NB4 (cell line): Measurements from ENCODE around the gene SERPINA12.

Experiments
- DNase-seq: peaks from one replicate; pipeline ENCODE4 v3.0.0; 2010; ENCODE audit warnings: low read depth
- H3K4me3 ChIP-seq: one replicate; pipeline ENCODE4 v1.5.1; 2011; ENCODE audit warnings: mild to moderate bottlenecking, low read depth, low read length, moderate library complexity
- MYC ChIP-seq: IDR thresholded peaks from 2 replicates; pipeline ENCODE4 v1.6.1; 2011; ENCODE audit warnings: low read depth, low read length
- POLR2A ChIP-seq: IDR thresholded peaks from 2 replicates; pipeline ENCODE4 v1.6.1; 2011; ENCODE audit warnings: mild to moderate bottlenecking; ENCODE audit not compliant: insufficient read length; ENCODE audit errors: extremely low read depth
- TF ChIP-seq, protein P1 (sequence below): IDR thresholded peaks from 2 replicates; pipeline ENCODE4 v1.6.1; 2011; ENCODE audit warnings: low read depth, low read length
- TF ChIP-seq, protein P2 (sequence below): IDR thresholded peaks from one replicate; pipeline ENCODE4 v1.5.1; 2012; ENCODE audit warnings: low read depth, low read length

SERPINA12 gene

DNA sequence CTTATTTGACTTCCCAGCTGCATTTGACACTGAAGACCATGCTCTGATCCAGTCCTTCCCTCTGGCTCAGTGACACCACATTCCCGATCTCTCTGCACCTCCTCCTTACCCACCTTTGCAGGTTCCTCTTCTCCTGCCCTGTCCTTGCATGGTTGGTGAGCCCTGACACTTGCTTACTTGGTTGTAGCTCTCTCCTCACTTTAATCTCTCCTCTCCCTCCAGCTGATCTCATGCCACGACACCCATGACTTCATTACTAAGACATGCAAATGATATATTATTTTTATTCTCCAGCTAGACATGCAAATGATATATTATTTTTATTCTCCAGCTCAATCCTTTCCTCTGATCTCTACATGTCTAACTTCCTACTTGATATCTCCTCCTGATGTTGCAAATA, 33.2 kb downstream of the SERPINA12 start, which contains the start of gene SERPINA9:
SERPINA9 (minus strand) TSS at position 175 of the 400 bp plus-strand sequence. CDS start 6,357 bp downstream, outside the sequence.
- TF ChIP-seq, protein P1, sequence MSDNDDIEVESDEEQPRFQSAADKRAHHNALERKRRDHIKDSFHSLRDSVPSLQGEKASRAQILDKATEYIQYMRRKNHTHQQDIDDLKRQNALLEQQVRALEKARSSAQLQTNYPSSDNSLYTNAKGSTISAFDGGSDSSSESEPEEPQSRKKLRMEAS, result no peak
- no peak for TF ChIP-seq MYC
- TF ChIP-seq POLR2A, result no peak
- TF ChIP-seq, protein P2, sequence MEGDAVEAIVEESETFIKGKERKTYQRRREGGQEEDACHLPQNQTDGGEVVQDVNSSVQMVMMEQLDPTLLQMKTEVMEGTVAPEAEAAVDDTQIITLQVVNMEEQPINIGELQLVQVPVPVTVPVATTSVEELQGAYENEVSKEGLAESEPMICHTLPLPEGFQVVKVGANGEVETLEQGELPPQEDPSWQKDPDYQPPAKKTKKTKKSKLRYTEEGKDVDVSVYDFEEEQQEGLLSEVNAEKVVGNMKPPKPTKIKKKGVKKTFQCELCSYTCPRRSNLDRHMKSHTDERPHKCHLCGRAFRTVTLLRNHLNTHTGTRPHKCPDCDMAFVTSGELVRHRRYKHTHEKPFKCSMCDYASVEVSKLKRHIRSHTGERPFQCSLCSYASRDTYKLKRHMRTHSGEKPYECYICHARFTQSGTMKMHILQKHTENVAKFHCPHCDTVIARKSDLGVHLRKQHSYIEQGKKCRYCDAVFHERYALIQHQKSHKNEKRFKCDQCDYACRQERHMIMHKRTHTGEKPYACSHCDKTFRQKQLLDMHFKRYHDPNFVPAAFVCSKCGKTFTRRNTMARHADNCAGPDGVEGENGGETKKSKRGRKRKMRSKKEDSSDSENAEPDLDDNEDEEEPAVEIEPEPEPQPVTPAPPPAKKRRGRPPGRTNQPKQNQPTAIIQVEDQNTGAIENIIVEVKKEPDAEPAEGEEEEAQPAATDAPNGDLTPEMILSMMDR, result no peak
- H3K4me3 ChIP-seq, result no peak within 1 kb of the TSS
- no peak for DNase-seq

DNA sequence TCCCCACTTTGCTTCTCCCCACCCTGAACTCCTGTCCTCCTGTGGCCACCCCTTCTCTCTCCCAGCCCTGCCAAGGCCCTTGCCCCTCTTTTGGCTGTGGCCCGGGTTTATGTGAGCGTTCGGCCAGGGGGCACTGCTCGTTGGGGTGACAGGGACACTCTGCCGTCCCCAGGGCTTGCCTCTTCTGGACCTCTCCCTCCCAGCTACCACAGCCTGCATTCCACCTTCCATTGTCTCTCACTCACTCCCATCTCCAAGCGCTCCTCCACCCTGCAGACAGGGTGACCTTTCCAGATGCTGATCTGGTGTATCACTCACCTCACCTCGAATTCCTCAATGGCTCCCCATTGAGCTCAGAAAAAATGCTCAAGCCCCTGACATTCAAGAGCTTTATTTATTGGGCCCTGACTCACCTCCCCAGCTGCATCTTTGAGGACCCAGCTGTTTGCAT, 34.7 kb downstream of the SERPINA12 start:
- no peak overlapping the region for H3K4me3 ChIP-seq
- TF ChIP-seq MYC, result no peak
- TF ChIP-seq, protein P2, result no peak
- TF ChIP-seq, protein P1, result no peak
- no peak for TF ChIP-seq POLR2A
- DNase-seq, result no peak

GRCh38 chr14:94473666-94474410, 35.4 kb downstream of the SERPINA12 start:
- H3K4me3 ChIP-seq, result no peak overlapping the region
- TF ChIP-seq, protein P1, result 0 out of 2 replicates have a peak, but pooled peaks have one; percentile 42
- TF ChIP-seq, protein P2, result no peak
- TF ChIP-seq MYC (no peak), POLR2A (no peak)
- DNase-seq, result peak; percentile 81

DNA sequence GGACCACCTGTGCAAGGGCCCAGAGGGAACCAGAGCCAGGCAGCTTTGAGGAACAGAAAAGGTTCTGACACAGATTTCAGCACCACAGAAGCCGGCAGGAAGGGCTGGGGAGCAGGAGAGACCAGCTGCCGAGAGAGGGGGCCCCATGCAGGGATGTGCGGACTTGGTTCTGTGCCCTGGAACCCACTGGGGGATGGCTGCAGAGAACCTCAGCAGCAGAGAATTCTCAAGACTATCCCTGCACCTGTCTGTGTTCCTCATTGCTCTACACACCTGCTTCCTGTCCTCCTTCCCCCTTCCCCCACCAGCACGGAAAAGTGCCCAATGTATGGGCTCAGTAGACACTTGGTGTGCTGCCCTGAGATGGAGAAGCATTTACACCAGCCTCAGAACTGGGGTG, 36.4 kb downstream of the SERPINA12 start:
- no peak overlapping the region for H3K4me3 ChIP-seq
- TF ChIP-seq, protein P2, result no peak
- TF ChIP-seq, protein P1, result no peak
- TF ChIP-seq POLR2A, result no peak
- no peak for DNase-seq

- TF ChIP-seq, protein P1, result no peak
- TF ChIP-seq POLR2A (no peak), MYC (no peak)
- TF ChIP-seq, protein P2, result no peak
- no peak overlapping the region for H3K4me3 ChIP-seq
- DNase-seq, result no peak
Measured at GRCh38 chr14:94471045-94471444, 38.2 kb downstream of the SERPINA12 start.
